Measurements from ENCODE around the gene MITF. TPM values are rescaled to one million over a fixed set of nuclear protein-coding genes. Genes with fewer than 3 reads are reported as not detected.

Gene MITF
- total RNA-seq, 2 experiments from 2014 or later = 0.10 TPM; not detected in 1

DNA sequence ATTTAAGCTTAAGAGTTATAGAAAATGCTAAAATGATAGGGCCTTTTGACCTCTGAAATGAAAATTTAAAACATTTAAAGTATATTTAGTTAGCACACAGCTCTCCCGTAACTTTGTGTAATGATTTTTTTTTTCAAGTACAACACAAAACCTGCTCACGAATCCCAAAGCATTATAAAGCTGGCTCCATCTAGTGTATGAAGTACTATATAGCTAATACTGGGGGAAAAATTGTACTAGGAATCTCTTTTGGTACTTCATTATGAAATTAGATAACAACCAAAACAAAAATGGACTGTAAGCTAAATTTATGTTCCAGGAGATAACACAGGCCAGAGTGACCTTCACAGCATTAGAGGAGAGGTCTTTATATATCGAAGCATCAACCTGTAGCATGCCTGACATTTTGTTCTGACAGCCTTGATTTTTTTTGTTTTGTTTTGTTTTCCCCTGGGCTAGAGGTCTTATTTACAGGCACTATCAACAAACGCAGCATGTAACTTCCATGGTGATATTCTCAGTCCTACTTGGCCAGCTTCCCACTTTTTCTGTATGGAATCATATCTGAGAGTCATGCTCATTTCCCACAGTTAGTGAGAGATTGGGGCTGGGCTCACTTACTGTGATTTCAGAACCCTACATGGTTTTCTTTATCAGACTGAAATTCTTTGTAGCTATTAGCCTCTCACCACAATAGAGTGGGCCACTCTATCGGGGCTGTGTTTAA lies 116.3 kb downstream of the MITF start:
- H3K27me3 Mint-ChIP-seq = peaks cover 12% of the 10 kb centered on the region

DNA sequence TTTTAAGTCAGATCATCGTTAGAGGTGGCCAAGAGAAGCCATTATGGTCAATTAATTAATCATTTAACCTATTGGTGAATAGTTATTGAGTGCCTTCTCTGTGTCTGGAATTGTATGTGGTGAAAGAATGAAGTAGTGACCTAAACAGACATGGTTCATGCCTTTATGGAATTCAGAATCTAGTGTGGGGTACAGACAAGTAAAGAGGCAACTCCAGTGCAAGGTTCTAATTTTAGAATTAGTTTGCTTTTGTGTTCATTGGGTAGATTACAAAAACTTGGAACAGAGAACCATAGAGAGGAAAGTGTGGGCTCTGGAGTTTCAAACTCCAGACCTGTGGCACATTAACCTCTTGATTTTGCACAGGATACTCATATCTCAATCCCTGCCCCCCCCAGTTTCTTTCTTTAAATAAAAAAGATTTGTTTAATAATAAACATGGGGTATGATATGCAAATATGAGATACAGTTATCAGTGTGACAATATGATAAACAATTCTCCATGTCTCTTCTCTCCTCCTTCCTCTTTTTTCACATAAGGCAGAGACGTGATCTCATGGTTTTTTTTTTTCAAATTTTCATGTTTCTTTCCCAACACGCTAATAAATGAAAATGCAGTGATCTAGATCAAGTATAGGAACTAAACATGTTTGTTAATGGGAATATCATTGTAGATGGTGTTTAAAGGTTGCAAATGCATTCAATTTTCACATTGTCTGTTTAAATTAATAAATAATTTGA lies 117.9 kb downstream of the MITF start:
- H3K27ac Mint-ChIP-seq = no peak overlapping the region
- peaks cover 12% of the 10 kb centered on the region for H3K27me3 Mint-ChIP-seq
- CTCF ChIA-PET = no interaction called here
- no peaks in the 10 kb centered on the region for H3K36me3 Mint-ChIP-seq (ENCODE audit: low read depth)
- no peak overlapping the region for H3K4me3 Mint-ChIP-seq
- no peaks in the 10 kb centered on the region for H3K9me3 Mint-ChIP-seq
- no peak for DNase-seq
- POLR2A ChIA-PET = no interaction called here
- H3K4me1 Mint-ChIP-seq = no peaks in the 10 kb centered on the region

More for the DNA sequence above, 116.3 kb downstream of the MITF start:
- Mint-ChIP-seq H3K36me3 (ENCODE audit: low read depth) (no peaks in the 10 kb centered on the region), H3K4me1 (no peaks in the 10 kb centered on the region), H3K27ac (no peak overlapping the region), H3K9me3 (no peaks in the 10 kb centered on the region), H3K4me3 (no peak overlapping the region)
- ChIA-PET POLR2A (no interaction called here), CTCF (interaction anchor here (0.6 kb wide), 2 partner anchors 9 to 176 kb away, joined by 3 to 5 read pairs; no protein-coding TSS in a partner anchor)
- DNase-seq = no peak

DNA sequence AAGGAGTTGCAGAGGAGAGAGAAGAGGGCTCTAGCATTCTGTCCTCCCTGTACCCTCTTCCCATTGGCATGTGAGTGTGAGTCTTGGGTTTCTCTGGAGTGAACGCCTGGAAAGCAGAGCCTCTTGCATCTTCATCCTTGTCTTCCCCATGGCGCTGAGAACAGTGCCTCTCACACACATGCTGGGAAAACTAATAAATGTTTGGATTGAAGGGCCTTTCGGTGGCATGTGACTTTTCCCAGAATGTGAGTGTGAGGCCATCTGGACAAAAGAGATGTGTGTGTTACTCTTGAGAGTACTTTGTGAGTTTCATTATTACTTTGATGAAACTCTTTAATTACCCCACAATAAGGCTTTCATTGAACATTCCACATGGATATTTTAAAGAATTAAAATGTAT lies 122.3 kb downstream of the MITF start:
- POLR2A ChIA-PET = no interaction called here
- CTCF ChIA-PET = no interaction called here
- Mint-ChIP-seq H3K4me1 (no peaks in the 10 kb centered on the region), H3K9me3 (no peaks in the 10 kb centered on the region), H3K27me3 (no peaks in the 10 kb centered on the region), H3K27ac (no peak overlapping the region), H3K4me3 (no peak overlapping the region), H3K36me3 (ENCODE audit: low read depth) (no peaks in the 10 kb centered on the region)
- no peak for DNase-seq

DNA sequence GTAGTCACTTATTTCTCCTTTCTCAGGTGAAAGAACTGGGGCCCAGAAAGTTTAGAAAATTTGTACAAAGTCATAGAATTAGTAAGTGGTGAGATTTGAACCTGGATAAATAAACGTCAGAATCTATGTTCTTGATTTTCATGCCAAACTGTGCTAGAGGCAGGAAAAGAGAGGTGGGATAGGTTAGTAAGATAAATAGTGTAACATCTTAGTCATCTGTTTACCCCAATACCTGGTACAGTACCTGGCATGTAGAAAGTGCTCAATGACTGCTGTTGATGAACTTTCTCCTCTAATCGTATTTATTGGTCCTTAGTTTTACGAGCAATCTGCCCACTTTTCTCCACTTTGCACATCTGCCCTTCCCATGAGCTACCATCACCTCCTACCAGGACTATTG lies 124.9 kb downstream of the MITF start:
- DNase-seq = no peak
- no peaks in the 10 kb centered on the region for H3K27me3 Mint-ChIP-seq
- H3K4me1 Mint-ChIP-seq = no peaks in the 10 kb centered on the region
- H3K9me3 Mint-ChIP-seq = no peaks in the 10 kb centered on the region
- CTCF ChIA-PET = interaction anchor here (0.6 kb wide), 1 partner anchor 9 kb away, joined by 3 read pairs; no protein-coding TSS in a partner anchor
- H3K36me3 Mint-ChIP-seq (ENCODE audit: low read depth) = no peaks in the 10 kb centered on the region
- POLR2A ChIA-PET = no interaction called here
- H3K4me3 Mint-ChIP-seq = no peak overlapping the region
- no peak overlapping the region for H3K27ac Mint-ChIP-seq

DNA sequence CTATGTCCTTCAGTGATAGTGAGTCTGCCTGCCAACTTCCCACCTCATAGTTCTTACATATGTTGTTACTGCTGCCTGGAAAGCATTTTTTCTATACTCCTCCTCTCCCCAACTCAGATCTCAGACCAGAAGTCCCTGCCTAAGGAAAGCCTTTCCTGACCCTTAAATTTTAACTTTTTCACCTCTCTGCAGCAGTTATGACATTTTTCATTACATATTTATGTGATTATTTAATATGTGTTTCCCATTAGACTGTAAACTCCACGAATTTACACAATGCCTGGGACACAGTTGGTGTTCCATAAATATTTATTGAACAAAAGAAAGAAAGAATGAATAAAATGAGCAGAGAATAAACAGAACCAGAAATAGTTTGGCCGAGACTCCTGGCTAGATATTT lies 125.5 kb downstream of the MITF start:
- no peaks in the 10 kb centered on the region for H3K9me3 Mint-ChIP-seq
- no peak overlapping the region for H3K27ac Mint-ChIP-seq
- H3K4me1 Mint-ChIP-seq = no peaks in the 10 kb centered on the region
- CTCF ChIA-PET = interaction anchor here (0.6 kb wide), 1 partner anchor 10 kb away, joined by 3 read pairs; no protein-coding TSS in a partner anchor
- DNase-seq = no peak
- POLR2A ChIA-PET = no interaction called here
- H3K36me3 Mint-ChIP-seq (ENCODE audit: low read depth) = no peaks in the 10 kb centered on the region
- H3K4me3 Mint-ChIP-seq = no peak overlapping the region
- H3K27me3 Mint-ChIP-seq = no peaks in the 10 kb centered on the region

DNA sequence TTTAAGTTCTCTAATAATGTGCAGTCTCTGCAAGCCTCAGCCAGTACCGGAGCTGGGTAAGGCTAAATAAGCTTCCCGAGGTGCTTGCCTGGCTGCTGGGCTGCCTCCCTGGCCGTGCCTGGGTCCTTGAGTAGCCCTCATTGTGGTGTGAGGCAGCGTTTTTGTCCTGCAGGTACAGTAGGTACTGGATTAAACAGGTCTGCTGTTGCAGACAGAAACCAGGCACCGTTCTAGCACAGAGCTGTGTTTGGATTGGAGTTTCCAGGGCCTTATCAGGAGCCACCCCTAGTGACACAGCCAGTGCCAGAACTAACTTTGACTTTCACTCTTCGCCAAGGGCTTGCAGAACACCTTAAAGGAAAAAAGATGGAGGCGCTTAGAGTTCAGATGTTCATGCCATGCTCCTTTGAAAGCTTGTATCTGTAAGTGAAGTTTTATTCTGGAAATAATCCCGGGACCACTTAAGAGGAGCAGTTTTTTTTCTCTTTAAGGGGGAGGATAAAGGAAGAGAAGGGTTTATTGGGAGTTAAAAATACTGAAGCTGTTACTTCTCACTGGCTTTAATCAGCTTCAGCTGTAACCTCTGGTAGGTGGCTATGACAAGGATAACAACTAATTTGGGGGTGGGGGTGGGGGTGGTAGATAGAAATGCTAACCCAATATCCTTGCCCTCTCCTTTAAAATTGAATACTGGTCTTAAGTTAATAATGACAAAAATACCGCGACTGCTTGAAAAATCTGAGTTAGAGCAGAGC lies 126.8 kb downstream of the MITF start:
- Mint-ChIP-seq H3K27me3 (no peaks in the 10 kb centered on the region), H3K9me3 (no peaks in the 10 kb centered on the region), H3K4me1 (no peaks in the 10 kb centered on the region), H3K27ac (no peak overlapping the region), H3K4me3 (no peak overlapping the region), H3K36me3 (ENCODE audit: low read depth) (no peaks in the 10 kb centered on the region)
- no peak for DNase-seq
- POLR2A ChIA-PET = no interaction called here
- CTCF ChIA-PET = interaction anchor here (0.6 to 1.4 kb wide), 2 partner anchors 11 to 173 kb away, joined by 3 read pairs; no protein-coding TSS in a partner anchor

DNA sequence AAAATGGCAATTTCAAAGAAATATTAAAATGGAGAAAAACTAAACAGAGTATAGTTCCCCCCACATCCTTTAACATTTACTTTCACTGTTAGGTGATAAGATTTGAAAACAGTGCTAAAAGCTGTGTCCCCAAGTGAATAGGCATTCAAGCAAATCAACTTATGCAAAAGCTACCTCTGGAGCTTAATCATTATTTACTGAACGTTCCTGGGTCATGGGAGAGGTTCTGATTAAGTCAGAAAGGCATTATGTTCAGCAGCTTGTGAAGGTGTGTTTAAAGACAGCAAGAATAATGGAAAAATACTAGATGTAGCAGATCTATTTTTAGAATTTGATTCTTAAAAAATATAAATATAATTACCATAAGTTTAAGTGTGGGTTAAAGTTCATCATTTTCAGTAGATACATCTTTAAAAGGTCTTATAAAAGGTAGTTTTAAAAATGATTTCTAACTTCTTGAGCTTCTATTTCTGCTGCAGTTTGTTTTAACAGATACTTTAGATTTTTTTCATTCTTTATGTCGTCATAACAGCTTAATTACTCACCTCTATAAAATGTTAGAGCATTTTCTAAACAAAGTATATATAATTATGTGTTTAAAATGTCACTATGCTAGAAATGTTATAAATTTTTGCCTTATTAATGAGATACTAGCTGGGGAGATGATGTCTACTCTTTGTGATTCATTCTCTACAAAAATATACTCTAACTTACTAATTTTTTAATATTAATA lies 127.9 kb downstream of the MITF start:
- CTCF ChIA-PET = interaction anchor here (1.4 kb wide), 1 partner anchor 10 kb away, joined by 3 read pairs; no protein-coding TSS in a partner anchor
- Mint-ChIP-seq H3K4me1 (no peaks in the 10 kb centered on the region), H3K27ac (no peak overlapping the region), H3K27me3 (no peaks in the 10 kb centered on the region), H3K4me3 (no peak overlapping the region), H3K36me3 (ENCODE audit: low read depth) (no peaks in the 10 kb centered on the region), H3K9me3 (no peaks in the 10 kb centered on the region)
- POLR2A ChIA-PET = no interaction called here
- DNase-seq = no peak

DNA sequence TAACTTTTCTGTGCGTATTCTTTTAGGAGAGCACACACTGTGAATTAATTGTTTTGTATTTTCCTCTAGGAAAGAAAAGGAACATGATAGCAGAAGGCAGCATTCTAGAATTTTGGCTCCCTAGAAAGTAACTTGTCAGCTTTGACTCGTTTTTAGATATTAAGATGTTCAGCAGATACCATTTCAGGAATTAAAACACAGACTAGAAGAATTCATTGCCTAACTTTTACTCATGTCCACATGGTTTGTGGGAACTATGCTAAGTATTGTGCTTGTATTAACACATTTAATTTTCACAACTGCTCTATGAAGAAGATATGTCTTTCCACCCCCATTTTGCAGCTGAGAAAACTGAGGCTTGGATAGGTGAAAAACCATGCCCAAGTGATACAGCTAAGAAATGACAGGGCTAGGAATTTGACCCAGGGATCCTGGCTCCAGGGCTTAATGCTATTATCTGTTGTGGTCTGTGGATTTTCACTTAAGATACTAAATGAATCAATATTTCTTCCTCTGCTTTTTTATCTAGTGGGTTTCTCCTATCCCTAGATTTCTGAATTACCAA lies 128.8 kb downstream of the MITF start:
- no peaks in the 10 kb centered on the region for H3K9me3 Mint-ChIP-seq
- DNase-seq = no peak
- ChIA-PET CTCF (no interaction called here), POLR2A (no interaction called here)
- no peaks in the 10 kb centered on the region for H3K4me1 Mint-ChIP-seq
- no peak overlapping the region for H3K27ac Mint-ChIP-seq
- H3K27me3 Mint-ChIP-seq = no peaks in the 10 kb centered on the region
- H3K4me3 Mint-ChIP-seq = no peak overlapping the region
- H3K36me3 Mint-ChIP-seq (ENCODE audit: low read depth) = no peaks in the 10 kb centered on the region

DNA sequence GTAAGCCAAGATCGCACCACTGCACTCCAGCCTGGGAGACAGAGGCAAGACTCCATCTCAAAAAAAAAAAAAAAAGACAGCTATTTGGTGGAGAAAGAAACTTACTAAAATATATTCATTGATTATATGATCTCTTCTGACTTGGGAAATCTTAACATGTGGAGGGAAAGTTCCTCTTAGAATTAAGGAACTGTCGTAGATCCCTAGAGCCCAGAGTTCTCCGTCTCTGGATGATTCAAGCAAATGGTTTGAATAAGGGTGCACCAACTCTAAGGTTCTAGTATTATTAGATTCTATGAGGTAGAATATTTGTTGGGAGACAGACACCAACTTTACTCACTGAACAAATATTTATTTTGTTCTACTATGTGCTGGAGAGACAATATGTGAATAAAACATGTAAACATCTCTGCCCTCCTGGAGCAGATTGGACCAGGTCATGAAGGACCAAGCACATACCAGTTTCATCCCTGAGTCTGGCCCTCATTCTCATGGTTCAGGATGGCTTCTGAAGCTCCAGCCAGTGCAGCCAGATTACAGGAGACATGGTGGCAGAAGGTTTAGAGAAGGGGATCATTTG lies 129.7 kb downstream of the MITF start:
- no peak overlapping the region for H3K27ac Mint-ChIP-seq
- ChIA-PET CTCF (no interaction called here), POLR2A (no interaction called here)
- no peaks in the 10 kb centered on the region for H3K36me3 Mint-ChIP-seq (ENCODE audit: low read depth)
- H3K4me3 Mint-ChIP-seq = no peak overlapping the region
- H3K27me3 Mint-ChIP-seq = no peaks in the 10 kb centered on the region
- no peak for DNase-seq
- no peaks in the 10 kb centered on the region for H3K4me1 Mint-ChIP-seq
- H3K9me3 Mint-ChIP-seq = no peaks in the 10 kb centered on the region

DNA sequence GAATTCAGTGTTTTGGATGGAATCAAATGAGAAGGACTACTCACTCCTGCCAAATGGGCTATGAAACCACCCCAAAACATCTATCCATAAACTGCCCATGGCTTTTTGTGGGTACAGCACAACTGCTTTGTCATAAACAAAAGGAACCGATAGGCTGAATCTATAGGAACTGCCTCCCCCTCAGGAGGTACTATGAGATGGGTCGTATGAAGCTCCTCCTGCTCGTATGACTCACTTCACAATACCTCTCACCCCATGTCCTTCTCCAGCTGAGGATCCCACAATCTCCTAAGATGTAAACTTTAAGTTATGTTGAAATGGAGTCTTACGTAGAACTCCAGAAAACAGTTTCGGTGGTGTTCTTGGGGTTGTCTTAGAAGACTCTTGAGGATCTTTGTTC lies 130.4 kb downstream of the MITF start:
- Mint-ChIP-seq H3K27ac (no peak overlapping the region), H3K4me3 (no peak overlapping the region), H3K9me3 (no peaks in the 10 kb centered on the region), H3K4me1 (no peaks in the 10 kb centered on the region), H3K36me3 (ENCODE audit: low read depth) (no peaks in the 10 kb centered on the region), H3K27me3 (no peaks in the 10 kb centered on the region)
- POLR2A ChIA-PET = no interaction called here
- CTCF ChIA-PET = no interaction called here
- no peak for DNase-seq

DNA sequence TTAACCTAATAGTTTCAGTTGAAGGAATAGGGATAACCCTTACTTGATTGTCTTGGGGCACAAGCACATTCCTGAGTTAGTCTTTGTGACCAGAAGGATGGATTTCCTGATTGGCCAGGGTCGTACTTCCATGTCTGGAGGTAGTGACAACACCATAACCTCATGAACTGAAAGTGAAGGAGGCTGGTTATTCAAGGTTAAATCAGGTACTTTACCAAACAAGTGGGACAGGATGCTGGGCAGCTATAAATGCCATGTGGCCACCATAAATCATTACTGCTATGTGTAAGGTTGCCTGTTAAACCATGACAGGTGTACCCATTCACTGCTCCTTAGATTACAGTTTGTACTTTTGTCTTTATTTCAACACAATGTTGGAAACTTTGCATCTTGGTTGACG lies 132.0 kb downstream of the MITF start:
- Mint-ChIP-seq H3K36me3 (ENCODE audit: low read depth) (no peaks in the 10 kb centered on the region), H3K4me3 (no peak overlapping the region), H3K9me3 (no peaks in the 10 kb centered on the region), H3K27ac (no peak overlapping the region), H3K4me1 (no peaks in the 10 kb centered on the region), H3K27me3 (no peaks in the 10 kb centered on the region)
- no peak for DNase-seq
- CTCF ChIA-PET = no interaction called here
- POLR2A ChIA-PET = no interaction called here

DNA sequence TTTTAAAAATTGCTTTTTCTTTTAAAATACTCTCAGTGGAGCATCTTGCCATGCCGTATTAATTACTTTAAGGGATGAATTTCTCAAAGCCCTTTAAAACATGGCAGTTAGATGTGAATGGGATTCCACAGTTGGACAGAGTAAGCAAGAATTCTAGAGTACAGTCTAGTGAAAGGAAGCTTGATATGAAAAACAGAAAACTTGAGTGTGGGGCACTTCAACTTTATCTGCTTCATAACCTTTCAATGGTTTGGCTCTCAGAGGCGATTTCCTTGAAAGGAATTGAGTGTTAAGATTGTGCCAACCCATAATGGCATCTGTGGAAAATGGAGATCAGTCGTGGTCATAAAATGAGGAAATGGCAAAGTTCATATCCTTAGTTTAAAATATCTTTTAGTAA lies 132.6 kb downstream of the MITF start:
- POLR2A ChIA-PET = no interaction called here
- no peak overlapping the region for H3K27ac Mint-ChIP-seq
- DNase-seq = no peak
- no peaks in the 10 kb centered on the region for H3K36me3 Mint-ChIP-seq (ENCODE audit: low read depth)
- H3K27me3 Mint-ChIP-seq = no peaks in the 10 kb centered on the region
- no peak overlapping the region for H3K4me3 Mint-ChIP-seq
- no peaks in the 10 kb centered on the region for H3K9me3 Mint-ChIP-seq
- CTCF ChIA-PET = no interaction called here
- no peaks in the 10 kb centered on the region for H3K4me1 Mint-ChIP-seq
